SK-N-SH (cell line): ENCODE results near the gene HSPA4L.

ENCODE experiments used
- CHD2 ChIP-seq: fragments of 150-350 bp; IDR thresholded peaks from 2 replicates; pipeline ENCODE4 v1.6.1; 2018; ENCODE audit warnings: low read length; ENCODE audit not compliant: partially characterized antibody
- CTCF ChIP-seq: fragments of 200-600 bp; sonication (generic); IDR thresholded peaks from 2 replicates; pipeline ENCODE4 v1.6.1; 2017; ENCODE audit warnings: antibody characterized with exemption, mild to moderate bottlenecking, moderate library complexity
- EP300 ChIP-seq, 2 experiments: IDR thresholded peaks; 2 replicates each; pipeline versions ENCODE4 v1.4.0 to v1.6.1; 2012; ENCODE audit warnings: borderline replicate concordance in 1 of 2, low read depth in 1 of 2, low read length in 1 of 2
- EZH2phosphoT487 ChIP-seq: fragments of 200-600 bp; sonication (generic); IDR thresholded peaks from 2 replicates; pipeline ENCODE4 v1.6.1; 2017; ENCODE audit warnings: low read depth, mixed run types, mild to moderate bottlenecking, antibody characterized with exemption, moderate library complexity, borderline replicate concordance
- FOXJ3 ChIP-seq: sonication (generic); formaldehyde crosslinking; IDR thresholded peaks from 2 replicates; pipeline ENCODE4 v1.5.1; 2020; ENCODE audit warnings: mild to moderate bottlenecking, missing genetic modification reagents
- FOXM1 ChIP-seq: IDR thresholded peaks from 2 replicates; pipeline ENCODE4 v1.4.0; 2012; ENCODE audit warnings: low read depth, mild to moderate bottlenecking
- GABPA ChIP-seq: IDR thresholded peaks from 2 replicates; pipeline ENCODE4 v1.4.0; 2012; ENCODE audit warnings: low read depth, mild to moderate bottlenecking
- JUND ChIP-seq: IDR thresholded peaks from 2 replicates; pipeline ENCODE4 v1.4.0; 2012
- MAX ChIP-seq: IDR thresholded peaks from 2 replicates; pipeline ENCODE4 v1.4.0; 2012; ENCODE audit warnings: low read depth
- POLR2AphosphoS5 ChIP-seq: IDR thresholded peaks from 2 replicates; pipeline ENCODE4 v1.6.1; 2012; ENCODE audit warnings: low read depth, low read length
- REST ChIP-seq: IDR thresholded peaks from 2 replicates; pipeline ENCODE4 v1.6.1; 2012; ENCODE audit warnings: mild to moderate bottlenecking, low read depth, low read length, moderate library complexity
- RFX5 ChIP-seq: IDR thresholded peaks from 2 replicates; pipeline ENCODE4 v1.6.1; 2012; ENCODE audit warnings: mild to moderate bottlenecking, improper control_type of control experiment, low read length
- RXRA ChIP-seq: IDR thresholded peaks from 2 replicates; pipeline ENCODE4 v1.4.0; 2012; ENCODE audit warnings: low read depth, mild to moderate bottlenecking, borderline replicate concordance
- SMC3 ChIP-seq: IDR thresholded peaks from 2 replicates; pipeline ENCODE4 v1.6.1; 2012; ENCODE audit warnings: low read depth, low read length, improper control_type of control experiment

- TF ChIP-seq CHD2 = no peak
- TF ChIP-seq EP300 (IDR thresholded peaks at IDR 0.05; ENCODE audit: borderline replicate concordance in 1 of 2, low read depth in 1 of 2, low read length in 1 of 2) = no peak
- peak; percentile 30 for TF ChIP-seq CTCF
- no peak for TF ChIP-seq REST
- TF ChIP-seq RXRA = no peak
- no peak for TF ChIP-seq FOXJ3 (CRISPR knock-in tag)
- TF ChIP-seq RFX5 = no peak
- TF ChIP-seq EZH2phosphoT487 = no peak
- TF ChIP-seq POLR2AphosphoS5 = no peak
- TF ChIP-seq MAX = no peak
- no peak for TF ChIP-seq SMC3
- TF ChIP-seq FOXM1 = no peak
- no peak for TF ChIP-seq JUND
- TF ChIP-seq GABPA = no peak
Observed at GRCh38 chr4:127788517-127788916, 6.4 kb downstream of the HSPA4L start.
